HepG2 (cell line): Measurements from ENCODE around the gene FGF1. TPM values are rescaled to one million over a fixed set of nuclear protein-coding genes. Genes with fewer than 3 reads are reported as not detected.

Experiments used
- ATAC-seq: fragments of 200-7000 bp; cut with Tn5 transposase; 3 replicates; pipeline ENCODE4 v1.9.1; 2020; ENCODE audit warnings: mild to moderate bottlenecking, moderate library complexity
- BruUV-seq: library from RNA; stranded (reverse); fragments of 400-500 nt; replicated peaks from 2 replicates; lab custom pipeline; 2021; lab: Mats Ljungman, UMichigan
- CTCF ChIA-PET: fragments of 300-600 bp; formaldehyde crosslinking; extraction: SDS; loops from one replicate; lab custom pipeline; 2021; ENCODE audit warnings: low total read pairs, inconsistent platforms, low intra/inter-chr PET ratio; lab: Yijun Ruan, JAX
- POLR2A ChIA-PET: fragments of 350-600 bp; sonication (Branson Sonifier 250); formaldehyde crosslinking; loops from one replicate; lab custom pipeline; 2020; ENCODE audit warnings: antibody characterized with exemption, inconsistent platforms; lab: Yijun Ruan, JAX
- DNase-seq: peaks from one replicate; pipeline ENCODE4 v3.0.0-alpha.2; 2015; ENCODE audit warnings: low spot score
- FAIRE-seq: peaks from 3 replicates; lab custom pipeline; 2011; peaks lifted over from hg19 to GRCh38; lab: Jason Lieb, UNC
- H2AFZ ChIP-seq: one replicate; pipeline ENCODE4 v1.6.1; 2011; ENCODE audit warnings: low read length, inconsistent platforms
- H3K27ac ChIP-seq: fragments of 300-600 bp; 3 replicates; pipeline ENCODE4 v1.8.0; 2011; ENCODE audit warnings: mixed run types, mild to moderate bottlenecking, mixed read lengths, low read length, inconsistent platforms; ENCODE audit not compliant: insufficient read depth; ENCODE audit errors: extremely low read length
- H3K27me3 ChIP-seq, 2 experiments: fragments of 200-600 bp in 1 of 2; 2 replicates in 1 of 2; 3 replicates in 1 of 2; pipeline versions ENCODE4 v1.6.0 to v1.8.0; 2011; ENCODE audit warnings: low read length in 2 of 2, mild to moderate bottlenecking in 2 of 2, moderate library complexity in 2 of 2, inconsistent platforms in 1 of 2; ENCODE audit not compliant: insufficient read depth in 2 of 2, control insufficient read depth in 1 of 2
- H3K36me3 ChIP-seq, 2 experiments: fragments of 200-600 bp in 1 of 2; replicated peaks in 1 of 2; 2 replicates in 1 of 2; 3 replicates in 1 of 2; pipeline versions ENCODE4 v1.5.1 to v1.8.0; 2011; ENCODE audit warnings: low read length in 2 of 2, inconsistent platforms in 1 of 2; ENCODE audit not compliant: insufficient read depth in 2 of 2, control insufficient read depth in 1 of 2
- H3K4me1 ChIP-seq: 2 replicates; pipeline ENCODE4 v1.5.1; 2012; ENCODE audit warnings: low read length, inconsistent platforms; ENCODE audit not compliant: insufficient read depth
- H3K4me2 ChIP-seq: 2 replicates; pipeline ENCODE4 v1.6.0; 2011; ENCODE audit warnings: low read depth, low read length, inconsistent platforms
- H3K4me3 ChIP-seq, 3 experiments: fragments of 200-600 bp in 1 of 3; sonication (generic), shearing (Covaris generic) in 1 of 3; replicated peaks in 1 of 3; 2 replicates each; pipeline ENCODE4 v1.5.1; 2011 to 2016; ENCODE audit warnings: low read length in 3 of 3, inconsistent platforms in 2 of 3, low read depth in 2 of 3, mild to moderate bottlenecking in 2 of 3, control low read depth in 1 of 3, mixed read lengths in 1 of 3; ENCODE audit not compliant: insufficient read depth in 1 of 3
- H3K79me2 ChIP-seq: one replicate; pipeline ENCODE4 v1.6.1; 2011; ENCODE audit warnings: low read length, inconsistent platforms; ENCODE audit not compliant: insufficient read depth
- H3K9ac ChIP-seq: 2 replicates; pipeline ENCODE4 v1.6.0; 2011; ENCODE audit warnings: mild to moderate bottlenecking, low read depth, low read length, inconsistent platforms; ENCODE audit not compliant: insufficient read depth
- H3K9me3 ChIP-seq: 2 replicates; pipeline ENCODE4 v1.5.1; 2012; ENCODE audit warnings: mild to moderate bottlenecking, low read length
- H4K20me1 ChIP-seq: 2 replicates; pipeline ENCODE4 v1.6.0; 2011; ENCODE audit warnings: inconsistent platforms, mild to moderate bottlenecking, low read length, moderate library complexity; ENCODE audit not compliant: insufficient read depth
- AGO2 ChIP-seq: fragments of 200-400 bp; formaldehyde crosslinking; optimal IDR thresholded peaks from 2 replicates; pipeline ENCODE3; 2017; ENCODE audit warnings: mild to moderate bottlenecking, low read depth, low read length, moderate library complexity
- FOXC1 ChIP-seq: sonication (generic); formaldehyde crosslinking; IDR thresholded peaks from 2 replicates; pipeline ENCODE4 v1.8.0; 2022; ENCODE audit warnings: mild to moderate bottlenecking, missing genetic modification reagents, borderline replicate concordance
- MAFF ChIP-seq: IDR thresholded peaks from 2 replicates; pipeline ENCODE4 v1.6.1; 2011; ENCODE audit warnings: low read depth, low read length, improper control_type of control experiment
- MEF2D ChIP-seq: sonication (generic); formaldehyde crosslinking; IDR thresholded peaks from 2 replicates; pipeline ENCODE4 v1.5.1; 2020; ENCODE audit warnings: mild to moderate bottlenecking, missing genetic modification reagents
- ONECUT2 ChIP-seq: sonication (generic); formaldehyde crosslinking; IDR thresholded peaks from 2 replicates; pipeline ENCODE4 v1.4.0; 2020; ENCODE audit warnings: missing genetic modification reagents
- RBM39 ChIP-seq: fragments of 200-400 bp; formaldehyde crosslinking; IDR thresholded peaks from one replicate; pipeline ENCODE4 v1.6.1; 2018; ENCODE audit warnings: antibody characterized with exemption, mild to moderate bottlenecking, low read depth, low read length; ENCODE audit not compliant: poor library complexity, severe bottlenecking
- REPIN1 ChIP-seq: sonication (generic); formaldehyde crosslinking; IDR thresholded peaks from 2 replicates; pipeline ENCODE4 v1.8.0; 2022; ENCODE audit warnings: missing genetic modification reagents, low read depth, mild to moderate bottlenecking, borderline replicate concordance
- SALL1 ChIP-seq: sonication (generic); formaldehyde crosslinking; IDR thresholded peaks from 2 replicates; pipeline ENCODE4 v1.8.0; 2022; ENCODE audit warnings: mild to moderate bottlenecking, missing genetic modification reagents
- SMC3 ChIP-seq: IDR thresholded peaks from 2 replicates; pipeline ENCODE4 v1.6.1; 2011; ENCODE audit warnings: low read length, improper control_type of control experiment
- ZNF431 ChIP-seq: sonication (generic); formaldehyde crosslinking; IDR thresholded peaks from 2 replicates; pipeline ENCODE4 v1.9.0; 2022; ENCODE audit warnings: missing genetic modification reagents, low read depth, mild to moderate bottlenecking, borderline replicate concordance
- ZNF674 ChIP-seq: sonication (generic); formaldehyde crosslinking; IDR thresholded peaks from 2 replicates; pipeline ENCODE4 v1.5.0; 2020; ENCODE audit warnings: low read depth, mild to moderate bottlenecking, missing genetic modification reagents
- ZSCAN21 ChIP-seq: sonication (generic); formaldehyde crosslinking; IDR thresholded peaks from 2 replicates; pipeline ENCODE4 v1.8.0; 2022; ENCODE audit warnings: mild to moderate bottlenecking, missing genetic modification reagents, moderate library complexity, borderline replicate concordance
- WGBS: methylation state at CpG from one replicate; pipeline ENCODE4 v1.1.6; 2017; ENCODE audit warnings: low lambda C conversion rate; 5-methylcytosine and 5-hydroxymethylcytosine counted together
- in situ Hi-C: cut with HindIII; loops from 2 replicates; pipeline ENCODE4 v1.10.0; 2017; ENCODE audit warnings: low pct_unique_long_range_greater_than_20kb; ENCODE audit not compliant: extremely low pct_ligation_motif_present
- intact Hi-C: fragments of 100-400 bp; cut with micrococcal nuclease; formaldehyde crosslinking; loops from one replicate; pipeline ENCODE4 v1.10.0; 2022; ENCODE audit not compliant: unreplicated experiment
- polyA plus RNA-seq, 8 experiments: library from polyadenylated mRNA; depleted of rRNA in 3 of 8; stranded (reverse) in 7 of 8; unstranded in 1 of 8; fragments of >200 nt; fragmentation: Illumina TruSeq in 4 of 8; extraction: Trizol in 4 of 8; gene quantifications; 2 replicates each; pipeline versions ENCODE4 v1.2.1 to v1.2.3, GENCODE V29; 2011 to 2016; ENCODE audit warnings: low read depth in 4 of 8, missing spikeins in 1 of 8, mixed read lengths in 1 of 8; ENCODE audit not compliant: insufficient read depth in 1 of 8
- total RNA-seq, 5 experiments: library from RNA; depleted of rRNA; stranded (reverse); fragments of >200 nt; fragmentation: Illumina TruSeq; extraction: Trizol; gene quantifications; 2 replicates each; pipeline ENCODE4 v1.2.3, GENCODE V29; 2016; ENCODE audit warnings: low read depth in 1 of 5
- TF ChIP-seq, protein P1 (sequence below): sonication (generic); formaldehyde crosslinking; IDR thresholded peaks from 2 replicates; pipeline ENCODE4 v1.4.0; 2020; ENCODE audit warnings: missing genetic modification reagents, mild to moderate bottlenecking, borderline replicate concordance
- TF ChIP-seq, protein P2 (sequence below): IDR thresholded peaks from 2 replicates; pipeline ENCODE4 v1.4.0; 2020; ENCODE audit warnings: mild to moderate bottlenecking, missing genetic modification reagents

Gene FGF1
- total and polyA plus RNA-seq, 2 of the 13 experiments (the other 11 are each of a cell fraction or from before 2014, with no cell fraction given), result not detected

DNA sequence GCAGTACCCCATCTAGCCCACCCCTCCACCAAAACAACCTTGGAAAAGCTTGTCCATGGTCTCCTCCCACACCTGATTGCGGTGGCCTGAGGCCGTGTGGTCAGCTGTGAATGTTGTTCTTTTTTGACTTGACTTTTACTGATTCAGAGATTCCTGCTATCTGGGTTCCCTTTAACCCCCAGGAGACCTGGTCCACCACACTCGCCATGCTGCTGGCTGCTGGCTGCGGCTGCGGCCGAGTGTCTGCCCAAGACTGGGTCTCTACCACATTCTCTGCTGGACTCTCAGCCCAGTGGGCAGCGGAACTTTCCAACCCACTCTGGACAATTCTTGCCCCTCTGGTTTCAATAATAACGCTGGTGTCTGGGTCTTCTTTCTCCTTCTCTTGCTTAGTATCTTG lies 28.4 kb downstream of the FGF1 start (continued):
- TF ChIP-seq ONECUT2 (no peak), RBM39 (no peak), ZSCAN21 (no peak)
- TF ChIP-seq, all 625 proteins: peak for 0

DNA sequence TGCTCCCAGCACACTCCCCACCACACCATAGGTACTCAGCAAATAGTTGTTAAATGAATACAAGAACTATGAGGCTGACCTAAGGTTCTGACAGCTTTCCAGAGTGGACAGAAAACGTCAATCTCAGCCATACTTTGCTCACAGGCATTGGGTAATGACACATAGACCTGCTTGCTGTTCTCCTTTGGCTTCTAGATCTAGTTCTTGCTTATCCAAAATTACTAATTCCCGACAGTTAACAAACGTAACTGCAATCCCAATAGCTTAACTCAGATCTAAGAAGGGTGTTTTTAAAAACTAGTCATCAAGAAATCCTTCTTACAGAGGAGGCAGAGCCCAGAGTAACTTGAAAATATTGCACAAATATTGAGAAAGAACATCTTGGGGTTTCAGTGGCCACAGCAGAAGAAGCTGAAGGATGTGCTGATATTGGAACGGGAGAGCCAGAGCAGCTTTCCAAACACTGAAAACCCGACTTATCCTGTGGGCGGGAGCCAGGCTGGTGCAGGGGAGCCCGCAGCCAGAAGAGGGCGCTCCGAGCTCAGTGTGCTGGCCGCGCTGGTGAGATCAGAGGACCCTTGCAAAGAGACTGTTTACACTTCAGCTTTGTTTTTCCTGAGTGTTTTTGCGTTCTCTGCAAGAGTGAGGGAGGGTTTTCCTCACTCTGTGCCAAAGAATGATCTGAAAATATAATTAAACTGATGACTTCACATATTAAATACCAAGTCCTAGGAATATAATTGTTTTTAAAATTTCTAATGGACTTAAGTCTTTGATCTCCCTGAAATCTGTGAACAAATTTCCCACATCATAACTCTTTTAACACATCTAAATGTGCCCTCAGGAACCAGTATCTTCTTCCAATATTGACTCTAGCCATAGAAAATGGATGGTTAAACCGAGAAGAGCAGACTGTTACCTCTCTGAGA lies 30.3 kb downstream of the FGF1 start:
- no TSS peak for BruUV-seq
- ChIA-PET POLR2A (interaction anchor here (1.8 kb wide), 1 partner anchor 43 kb away, joined by 5 read pairs; no protein-coding TSS in a partner anchor), CTCF (interaction anchor here (1.1 to 3.2 kb wide), 5 partner anchors 43 to 233 kb away, joined by 3 to 76 read pairs (median 5); no protein-coding TSS in a partner anchor)
- H3K27ac ChIP-seq, result no peak overlapping the region
- no peaks in the 10 kb centered on the region for H4K20me1 ChIP-seq
- H3K4me2 ChIP-seq, result no peak overlapping the region
- 4% methylated on average over 13 of the region's 13 CpGs for WGBS
- ATAC-seq, result peak; percentile 97
- no peaks in the 10 kb centered on the region for H3K9me3 ChIP-seq
- H2AFZ ChIP-seq, result no peak overlapping the region
- H3K79me2 ChIP-seq, result no peaks in the 10 kb centered on the region
- in situ Hi-C loops, result loop anchor here (5.0 kb wide), 1 partner anchor 42 kb away; no protein-coding TSS in a partner anchor
- DNase-seq, result peak; percentile 62
- peak; percentile 77 for FAIRE-seq
- peaks cover 1 to 9% of the 10 kb centered on the region in 2 experiments; a peak in 3 of 5 replicates for H3K27me3 ChIP-seq
- no peak overlapping the region for H3K4me3 ChIP-seq
- no peak overlapping the region for H3K9ac ChIP-seq
- no peaks in the 10 kb centered on the region for H3K36me3 ChIP-seq
- H3K4me1 ChIP-seq, result no peaks in the 10 kb centered on the region
- intact Hi-C loops, result loop anchor here (1.0 to 5.0 kb wide), 3 partner anchors 44 to 232 kb away; no protein-coding TSS in a partner anchor
- TF ChIP-seq ZNF674, result no peak
- no peak for TF ChIP-seq ZNF431 (CRISPR knock-in tag)
- TF ChIP-seq FOXC1 (CRISPR knock-in tag), result no peak
- TF ChIP-seq, protein P1, sequence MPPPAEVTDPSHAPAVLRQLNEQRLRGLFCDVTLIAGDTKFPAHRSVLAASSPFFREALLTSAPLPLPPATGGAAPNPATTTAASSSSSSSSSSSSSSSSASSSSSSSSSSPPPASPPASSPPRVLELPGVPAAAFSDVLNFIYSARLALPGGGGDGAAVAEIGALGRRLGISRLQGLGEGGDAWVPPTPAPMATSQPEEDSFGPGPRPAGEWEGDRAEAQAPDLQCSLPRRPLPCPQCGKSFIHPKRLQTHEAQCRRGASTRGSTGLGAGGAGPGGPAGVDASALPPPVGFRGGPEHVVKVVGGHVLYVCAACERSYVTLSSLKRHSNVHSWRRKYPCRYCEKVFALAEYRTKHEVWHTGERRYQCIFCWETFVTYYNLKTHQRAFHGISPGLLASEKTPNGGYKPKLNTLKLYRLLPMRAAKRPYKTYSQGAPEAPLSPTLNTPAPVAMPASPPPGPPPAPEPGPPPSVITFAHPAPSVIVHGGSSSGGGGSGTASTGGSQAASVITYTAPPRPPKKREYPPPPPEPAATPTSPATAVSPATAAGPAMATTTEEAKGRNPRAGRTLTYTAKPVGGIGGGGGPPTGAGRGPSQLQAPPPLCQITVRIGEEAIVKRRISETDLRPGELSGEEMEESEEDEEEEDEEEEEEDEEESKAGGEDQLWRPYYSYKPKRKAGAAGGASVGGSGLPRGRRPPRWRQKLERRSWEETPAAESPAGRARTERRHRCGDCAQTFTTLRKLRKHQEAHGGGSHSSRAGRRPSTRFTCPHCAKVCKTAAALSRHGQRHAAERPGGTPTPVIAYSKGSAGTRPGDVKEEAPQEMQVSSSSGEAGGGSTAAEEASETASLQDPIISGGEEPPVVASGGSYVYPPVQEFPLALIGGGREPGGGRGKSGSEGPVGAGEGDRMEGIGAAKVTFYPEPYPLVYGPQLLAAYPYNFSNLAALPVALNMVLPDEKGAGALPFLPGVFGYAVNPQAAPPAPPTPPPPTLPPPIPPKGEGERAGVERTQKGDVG, result no peak
- TF ChIP-seq, protein P2, sequence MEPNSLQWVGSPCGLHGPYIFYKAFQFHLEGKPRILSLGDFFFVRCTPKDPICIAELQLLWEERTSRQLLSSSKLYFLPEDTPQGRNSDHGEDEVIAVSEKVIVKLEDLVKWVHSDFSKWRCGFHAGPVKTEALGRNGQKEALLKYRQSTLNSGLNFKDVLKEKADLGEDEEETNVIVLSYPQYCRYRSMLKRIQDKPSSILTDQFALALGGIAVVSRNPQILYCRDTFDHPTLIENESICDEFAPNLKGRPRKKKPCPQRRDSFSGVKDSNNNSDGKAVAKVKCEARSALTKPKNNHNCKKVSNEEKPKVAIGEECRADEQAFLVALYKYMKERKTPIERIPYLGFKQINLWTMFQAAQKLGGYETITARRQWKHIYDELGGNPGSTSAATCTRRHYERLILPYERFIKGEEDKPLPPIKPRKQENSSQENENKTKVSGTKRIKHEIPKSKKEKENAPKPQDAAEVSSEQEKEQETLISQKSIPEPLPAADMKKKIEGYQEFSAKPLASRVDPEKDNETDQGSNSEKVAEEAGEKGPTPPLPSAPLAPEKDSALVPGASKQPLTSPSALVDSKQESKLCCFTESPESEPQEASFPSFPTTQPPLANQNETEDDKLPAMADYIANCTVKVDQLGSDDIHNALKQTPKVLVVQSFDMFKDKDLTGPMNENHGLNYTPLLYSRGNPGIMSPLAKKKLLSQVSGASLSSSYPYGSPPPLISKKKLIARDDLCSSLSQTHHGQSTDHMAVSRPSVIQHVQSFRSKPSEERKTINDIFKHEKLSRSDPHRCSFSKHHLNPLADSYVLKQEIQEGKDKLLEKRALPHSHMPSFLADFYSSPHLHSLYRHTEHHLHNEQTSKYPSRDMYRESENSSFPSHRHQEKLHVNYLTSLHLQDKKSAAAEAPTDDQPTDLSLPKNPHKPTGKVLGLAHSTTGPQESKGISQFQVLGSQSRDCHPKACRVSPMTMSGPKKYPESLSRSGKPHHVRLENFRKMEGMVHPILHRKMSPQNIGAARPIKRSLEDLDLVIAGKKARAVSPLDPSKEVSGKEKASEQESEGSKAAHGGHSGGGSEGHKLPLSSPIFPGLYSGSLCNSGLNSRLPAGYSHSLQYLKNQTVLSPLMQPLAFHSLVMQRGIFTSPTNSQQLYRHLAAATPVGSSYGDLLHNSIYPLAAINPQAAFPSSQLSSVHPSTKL (CRISPR knock-in tag), result peak; percentile 30; the same call in 1 of the 2 replicates
- TF ChIP-seq MEF2D (CRISPR knock-in tag), result 0 out of 2 replicates have a peak, but pooled peaks have one; percentile 27
- TF ChIP-seq AGO2, result no peak
- TF ChIP-seq REPIN1 (CRISPR knock-in tag), result 0 out of 2 replicates have a peak, but pooled peaks have one; percentile 28
- peak; percentile 75 for TF ChIP-seq SALL1 (CRISPR knock-in tag)
- TF ChIP-seq SMC3, result peak; percentile 84; the same call in 1 of the 2 replicates
- no peak for TF ChIP-seq MAFF
